CD4-positive, alpha-beta memory T cell (primary cell): ENCODE measurements around the gene THTPA. TPM values are rescaled to one million over a fixed set of nuclear protein-coding genes. Genes with fewer than 3 reads are reported as not detected.

Experiments used
- CTCF ChIA-PET: fragments of 350-600 bp; sonication (Branson Sonifier 250); formaldehyde crosslinking; loops from one replicate; lab custom pipeline; 2021; ENCODE audit warnings: inconsistent platforms; ENCODE audit not compliant: partially characterized antibody; lab: Charles Lee
- POLR2A ChIA-PET: fragments of 350-600 bp; sonication (Branson Sonifier 250); formaldehyde crosslinking; loops from one replicate; lab custom pipeline; 2021; ENCODE audit not compliant: partially characterized antibody; lab: Charles Lee
- DNase-seq, 5 donors: peaks; one replicate each; pipeline versions ENCODE4 v3.0.0 to v3.0.0-alpha.2; 2020 to 2022; ENCODE audit warnings: mixed read lengths in 1 of 5
- H3K27ac ChIP-seq: one replicate; pipeline ENCODE4 v1.7.0; 2013; ENCODE audit warnings: low read depth, low read length
- H3K27me3 ChIP-seq: 2 replicates; pipeline ENCODE4 v1.7.0; 2013; ENCODE audit warnings: mild to moderate bottlenecking, low read length, moderate library complexity; ENCODE audit not compliant: insufficient read depth
- H3K36me3 ChIP-seq: 2 replicates; pipeline ENCODE4 v1.7.0; 2013; ENCODE audit warnings: mild to moderate bottlenecking, low read length, moderate library complexity; ENCODE audit not compliant: insufficient read depth
- H3K4me1 ChIP-seq: 2 replicates; pipeline ENCODE4 v1.7.0; 2013; ENCODE audit warnings: mild to moderate bottlenecking, low read length, moderate library complexity; ENCODE audit not compliant: insufficient read depth
- H3K4me3 ChIP-seq, 2 donors: one replicate each; pipeline ENCODE4 v1.7.0; 2013; ENCODE audit warnings: low read length in 2 of 2, mild to moderate bottlenecking in 1 of 2
- H3K9me3 ChIP-seq, 2 donors: one replicate each; pipeline ENCODE4 v1.7.0; 2013; ENCODE audit warnings: low read length in 2 of 2, control low read depth in 1 of 2; ENCODE audit not compliant: control insufficient read depth in 1 of 2
- H3K27ac Mint-ChIP-seq, 7 donors: one replicate each; pipeline ENCODE4 v1.8.0; 2020 to 2021; ENCODE audit warnings: mixed read lengths in 7 of 7, mild to moderate bottlenecking in 6 of 7, inconsistent platforms in 3 of 7, moderate library complexity in 3 of 7
- H3K27me3 Mint-ChIP-seq, 2 donors: one replicate each; pipeline ENCODE4 v1.8.0; 2020 to 2021; ENCODE audit warnings: mixed read lengths in 2 of 2
- H3K36me3 Mint-ChIP-seq, 2 donors: one replicate each; pipeline ENCODE4 v1.8.0; 2020 to 2021; ENCODE audit warnings: mixed read lengths in 2 of 2, inconsistent platforms in 1 of 2, mild to moderate bottlenecking in 1 of 2
- H3K4me1 Mint-ChIP-seq, 4 donors: one replicate each; pipeline ENCODE4 v1.8.0; 2020 to 2021; ENCODE audit warnings: mixed read lengths in 4 of 4, mild to moderate bottlenecking in 1 of 4
- H3K4me3 Mint-ChIP-seq, 8 donors: one replicate each; pipeline ENCODE4 v1.8.0; 2020 to 2021; ENCODE audit warnings: mixed read lengths in 8 of 8, mild to moderate bottlenecking in 7 of 8, moderate library complexity in 6 of 8, inconsistent platforms in 3 of 8
- H3K9me3 Mint-ChIP-seq, 8 donors: one replicate each; pipeline ENCODE4 v1.8.0; 2020 to 2021; ENCODE audit warnings: mixed read lengths in 8 of 8, mild to moderate bottlenecking in 5 of 8, inconsistent platforms in 3 of 8, moderate library complexity in 1 of 8
- intact Hi-C: fragments of 100-400 bp; cut with micrococcal nuclease; formaldehyde crosslinking; loops from one replicate; pipeline ENCODE4 v1.15.1; 2023
- polyA plus RNA-seq, 2 donors: library from polyadenylated mRNA; unstranded; fragments of 300-500 nt; fragmentation: Illumina TruSeq; gene quantifications; one replicate each; pipeline ENCODE4 v1.2.3, GENCODE V29; 2021
- total RNA-seq, 2 experiments: library from RNA; stranded (reverse); gene quantifications; one replicate each; pipeline ENCODE4 v1.2.3, GENCODE V29; 2021

THTPA gene
- total and polyA plus RNA-seq, 4 experiments from 2014 or later, result 10.9 to 26.2 (median 20.6) TPM

GRCh38 chr14:23563473-23564180 lies 7.6 kb downstream of the THTPA start:
- CTCF ChIA-PET, result interaction anchor here (0.9 to 9.5 kb wide), 13 partner anchors 8 to 261 kb away, joined by 3 to 174 read pairs (median 4); partner anchors contain the start of genes PABPN1 and PPP1R3E
- Histone ChIP-seq H3K27me3 (no peaks in the 10 kb centered on the region), H3K27ac (no peak overlapping the region), H3K9me3 (no peaks in the 10 kb centered on the region), H3K4me3 (no peak overlapping the region), H3K4me1 (peaks cover 28% of the 10 kb centered on the region), H3K36me3 (peaks cover 65% of the 10 kb centered on the region)
- POLR2A ChIA-PET, result interaction anchor here (1.3 to 3.5 kb wide), 3 partner anchors 12 to 518 kb away, joined by 4 to 19 read pairs (median 9); partner anchors contain the start of gene ZFHX2
- H3K27me3 Mint-ChIP-seq, result no peaks in the 10 kb centered on the region
- peaks cover 32 to 62% of the 10 kb centered on the region in 2 donors for H3K36me3 Mint-ChIP-seq
- peak overlapping the region in 1 of 8 donors; percentile 74 for H3K4me3 Mint-ChIP-seq
- intact Hi-C loops, result loop anchor here (2.0 kb wide), 1 partner anchor 235 kb away; no protein-coding TSS in a partner anchor
- H3K9me3 Mint-ChIP-seq, result no peaks in the 10 kb centered on the region
- H3K27ac Mint-ChIP-seq, result peak overlapping the region in 3 of 7 donors; percentile 59 to 65 (median 62)
- DNase-seq, result no peak
- H3K4me1 Mint-ChIP-seq, result peaks cover 22 to 48% (median 33%) of the 10 kb centered on the region in 4 donors

- intact Hi-C loops, result no loop called here
- H3K27ac Mint-ChIP-seq, result peak overlapping the region in 2 of 7 donors; percentile 59 to 63
Observed at GRCh38 chr14:23564181-23564812, 8.2 kb downstream of the THTPA start.

GRCh38 chr14:23564876-23565275 lies 8.8 kb downstream of the THTPA start:
- H3K9me3 Mint-ChIP-seq, result no peaks in the 10 kb centered on the region
- Histone ChIP-seq H3K27ac (no peak overlapping the region), H3K4me3 (no peak overlapping the region), H3K9me3 (no peaks in the 10 kb centered on the region), H3K36me3 (peaks cover 54% of the 10 kb centered on the region), H3K27me3 (no peaks in the 10 kb centered on the region), H3K4me1 (peaks cover 22% of the 10 kb centered on the region)
- peak overlapping the region in 3 of 8 donors; percentile 42 to 52 (median 45) for H3K4me3 Mint-ChIP-seq
- ChIA-PET POLR2A (interaction anchor here (1.0 to 5.2 kb wide), 3 partner anchors 7 to 90 kb away, joined by 3 to 44 read pairs (median 19); no protein-coding TSS in a partner anchor), CTCF (interaction anchor here (1.8 to 9.5 kb wide), 2 partner anchors 10 to 88 kb away, joined by 4 to 174 read pairs; no protein-coding TSS in a partner anchor)
- H3K4me1 Mint-ChIP-seq, result peaks cover 24 to 55% (median 38%) of the 10 kb centered on the region in 4 donors
- DNase-seq, result no peak
- H3K36me3 Mint-ChIP-seq, result peaks cover 27 to 54% of the 10 kb centered on the region in 2 donors
- H3K27me3 Mint-ChIP-seq, result no peaks in the 10 kb centered on the region
- intact Hi-C loops, result loop anchor here (5.0 kb wide), 1 partner anchor 867 kb away; no protein-coding TSS in a partner anchor
- peak overlapping the region in 3 of 7 donors; percentile 12 to 63 (median 32) for H3K27ac Mint-ChIP-seq

More at GRCh38 chr14:23564181-23564812, 8.2 kb downstream of the THTPA start:
- Mint-ChIP-seq H3K4me1 (peaks cover 24 to 53% (median 38%) of the 10 kb centered on the region in 4 donors), H3K27me3 (no peaks in the 10 kb centered on the region), H3K9me3 (no peaks in the 10 kb centered on the region), H3K4me3 (peak overlapping the region in 3 of 8 donors; percentile 56 to 74 (median 63)), H3K36me3 (peaks cover 32 to 60% of the 10 kb centered on the region in 2 donors)
- POLR2A ChIA-PET, result interaction anchor here (3.5 to 5.2 kb wide), 2 partner anchors 6 to 86 kb away, joined by 19 to 44 read pairs; no protein-coding TSS in a partner anchor
- DNase-seq, result no peak
- H3K4me1 ChIP-seq, result peaks cover 27% of the 10 kb centered on the region
- no peaks in the 10 kb centered on the region for H3K27me3 ChIP-seq
- no peak overlapping the region for H3K27ac ChIP-seq
- H3K9me3 ChIP-seq, result no peaks in the 10 kb centered on the region
- H3K36me3 ChIP-seq, result peaks cover 59% of the 10 kb centered on the region
- CTCF ChIA-PET, result interaction anchor here (1.7 to 9.5 kb wide), 4 partner anchors 10 to 87 kb away, joined by 4 to 174 read pairs (median 46); no protein-coding TSS in a partner anchor
- no peak overlapping the region for H3K4me3 ChIP-seq

- Mint-ChIP-seq H3K9me3 (no peaks in the 10 kb centered on the region), H3K4me1 (peaks cover 24 to 55% (median 38%) of the 10 kb centered on the region in 4 donors), H3K4me3 (peak overlapping the region in 5 of 8 donors; percentile 17 to 43 (median 32)), H3K27ac (peak overlapping the region in 3 of 7 donors; percentile 55 to 61 (median 57)), H3K36me3 (peaks cover 23 to 49% of the 10 kb centered on the region in 2 donors), H3K27me3 (no peaks in the 10 kb centered on the region)
- intact Hi-C loops, result loop anchor here (2.0 to 5.0 kb wide), 2 partner anchors 97 to 867 kb away; partner anchors contain the start of gene NGDN
- H3K27ac ChIP-seq, result no peak overlapping the region
- H3K9me3 ChIP-seq, result no peaks in the 10 kb centered on the region
- no peaks in the 10 kb centered on the region for H3K27me3 ChIP-seq
- no peak overlapping the region for H3K4me3 ChIP-seq
- CTCF ChIA-PET, result interaction anchor here (4.6 to 9.5 kb wide), 2 partner anchors 8 to 88 kb away, joined by 24 to 174 read pairs; partner anchors contain the start of gene THTPA
- H3K4me1 ChIP-seq, result peaks cover 22% of the 10 kb centered on the region
- peaks cover 49% of the 10 kb centered on the region for H3K36me3 ChIP-seq
- no peak for DNase-seq
- POLR2A ChIA-PET, result interaction anchor here (1.0 to 5.2 kb wide), 5 partner anchors 8 to 549 kb away, joined by 3 to 44 read pairs (median 5); partner anchors contain the start of genes DCAF11, NRL and THTPA
Observed at GRCh38 chr14:23565626-23566025, 9.6 kb downstream of the THTPA start.

GRCh38 chr14:23566112-23566777 lies 10.2 kb downstream of the THTPA start:
- H3K27ac ChIP-seq, result peak overlapping the region; percentile 74
- Mint-ChIP-seq H3K36me3 (peaks cover 19 to 43% of the 10 kb centered on the region in 2 donors), H3K27ac (peak overlapping the region; percentile 94 to 100 (median 98)), H3K9me3 (no peaks in the 10 kb centered on the region), H3K4me3 (peak overlapping the region; percentile 97 to 100 (median 100)), H3K27me3 (no peaks in the 10 kb centered on the region), H3K4me1 (peaks cover 22 to 55% (median 38%) of the 10 kb centered on the region in 4 donors)
- peaks cover 43% of the 10 kb centered on the region for H3K36me3 ChIP-seq
- POLR2A ChIA-PET, result interaction anchor here (1.0 to 5.2 kb wide), 7 partner anchors 8 to 548 kb away, joined by 3 to 44 read pairs (median 6); partner anchors contain the start of genes DCAF11, NRL, PPP1R3E and THTPA
- no peaks in the 10 kb centered on the region for H3K9me3 ChIP-seq
- intact Hi-C loops, result loop anchor here (2.0 to 5.0 kb wide), 2 partner anchors 97 to 866 kb away; partner anchors contain the start of gene NGDN
- no peaks in the 10 kb centered on the region for H3K27me3 ChIP-seq
- H3K4me3 ChIP-seq, result peak overlapping the region in 1 of 2 donors; percentile 94
- no peak for DNase-seq
- peaks cover 22% of the 10 kb centered on the region for H3K4me1 ChIP-seq
- CTCF ChIA-PET, result interaction anchor here (1.5 to 4.6 kb wide), 3 partner anchors 9 to 87 kb away, joined by 4 to 24 read pairs (median 13); partner anchors contain the start of gene THTPA

GRCh38 chr14:23566778-23567185 lies 10.7 kb downstream of the THTPA start:
- CTCF ChIA-PET, result interaction anchor here (1.5 to 4.6 kb wide), 3 partner anchors 10 to 88 kb away, joined by 4 to 24 read pairs (median 13); partner anchors contain the start of gene THTPA
- intact Hi-C loops, result loop anchor here (1.0 to 5.0 kb wide), 4 partner anchors 10 to 866 kb away; partner anchors contain the start of genes NGDN, PABPN1 and THTPA
- H3K4me3 Mint-ChIP-seq, result peak overlapping the region; percentile 97 to 100 (median 100)
- Histone ChIP-seq H3K9me3 (no peaks in the 10 kb centered on the region), H3K27me3 (no peaks in the 10 kb centered on the region), H3K36me3 (peaks cover 37% of the 10 kb centered on the region), H3K27ac (peak overlapping the region; percentile 74), H3K4me1 (peaks cover 22% of the 10 kb centered on the region), H3K4me3 (peak overlapping the region; percentile 79 to 94)
- no peaks in the 10 kb centered on the region for H3K9me3 Mint-ChIP-seq
- peaks cover 15 to 39% of the 10 kb centered on the region in 2 donors for H3K36me3 Mint-ChIP-seq
- no peaks in the 10 kb centered on the region for H3K27me3 Mint-ChIP-seq
- POLR2A ChIA-PET, result interaction anchor here (1.0 to 5.2 kb wide), 9 partner anchors 9 to 646 kb away, joined by 3 to 44 read pairs (median 5); partner anchors contain the start of genes DCAF11, NGDN, NRL and PPP1R3E
- DNase-seq, result no peak
- peak overlapping the region; percentile 95 to 100 (median 98) for H3K27ac Mint-ChIP-seq
- H3K4me1 Mint-ChIP-seq, result peaks cover 22 to 55% (median 38%) of the 10 kb centered on the region in 4 donors
